Endothelial cell of umbilical vein (primary cell): Measurements from ENCODE around the gene TBX22.
"Not testable (repeated sequence)": the region's sequence is repeated elsewhere in the genome, so short reads cannot be mapped to it uniquely, and the experiment has no call there.

Experiments
- CTCF ChIP-seq, 2 donors: IDR thresholded peaks; 1 replicate in 1 of 2; 2 replicates in 1 of 2; pipeline ENCODE4 v1.5.1; 2011; ENCODE audit warnings: low read length in 2 of 2, mild to moderate bottlenecking in 2 of 2, moderate library complexity in 2 of 2, control low read depth in 1 of 2, inconsistent platforms in 1 of 2, low read depth in 1 of 2; ENCODE audit not compliant: insufficient read depth in 1 of 2; ENCODE audit errors: extremely low read depth in 1 of 2
- EZH2 ChIP-seq: IDR thresholded peaks from 2 replicates; pipeline ENCODE4 v1.6.1; 2012; ENCODE audit warnings: borderline replicate concordance, low read depth, mild to moderate bottlenecking, moderate library complexity, low read length, inconsistent platforms; ENCODE audit not compliant: severe bottlenecking
- FOS ChIP-seq: IDR thresholded peaks from 2 replicates; pipeline ENCODE4 v1.6.1; 2011; ENCODE audit warnings: mild to moderate bottlenecking, low read length, moderate library complexity, borderline replicate concordance; ENCODE audit not compliant: insufficient read depth
- GATA2 ChIP-seq: IDR thresholded peaks from 2 replicates; pipeline ENCODE4 v1.7.0; 2011; ENCODE audit warnings: low read depth, mild to moderate bottlenecking, moderate library complexity, mixed read lengths, low read length; ENCODE audit not compliant: insufficient read length, insufficient read depth
- MAX ChIP-seq: IDR thresholded peaks from 2 replicates; pipeline ENCODE4 v1.6.1; 2011; ENCODE audit not compliant: insufficient read depth, insufficient read length
- POLR2AphosphoS5 ChIP-seq: IDR thresholded peaks from 2 replicates; pipeline ENCODE4 v1.6.1; 2012; ENCODE audit warnings: low read depth, mild to moderate bottlenecking, control low read depth, low read length, moderate library complexity; ENCODE audit not compliant: insufficient read depth

- not testable (repeated sequence) for TF ChIP-seq CTCF (IDR thresholded peaks at IDR 0.05; ENCODE audit: extremely low read depth in 1 of 2, insufficient read depth in 1 of 2, low read depth in 1 of 2, low read length in 2 of 2); POLR2AphosphoS5; GATA2; EZH2; MAX; FOS
Measured at GRCh38 chrX:80066156-80066555, 51.6 kb downstream of the TBX22 start.
